ENCODE measurements around the gene TRDMT1. TPM values are rescaled to one million over a fixed set of nuclear protein-coding genes. Genes with fewer than 3 reads are reported as not detected.

TRDMT1 gene
- total RNA-seq, 1 donor from 2014 or later: 9.0 TPM

DNA sequence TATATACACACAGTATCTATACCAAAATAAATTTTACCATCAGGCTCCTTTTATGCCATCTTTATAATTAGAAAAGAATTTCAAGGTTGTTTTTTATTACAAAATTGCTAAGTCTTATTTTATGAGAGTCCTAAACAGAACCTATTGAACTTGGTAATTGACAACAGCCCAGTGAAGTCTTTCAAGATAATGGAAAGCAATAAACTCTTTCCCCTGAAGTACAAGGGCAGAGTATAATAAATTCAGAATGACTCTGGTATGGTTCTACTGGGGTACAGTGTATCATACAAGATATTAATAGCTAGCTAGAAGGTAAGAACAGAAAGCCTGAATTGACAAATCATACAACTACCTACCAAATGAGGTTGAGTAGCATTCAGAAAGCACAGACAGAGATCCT is 45.6 kb downstream of the TRDMT1 start:
- no peak for DNase-seq (ENCODE audit: extremely low spot score, unreplicated experiment)
- Mint-ChIP-seq H3K9me3 (no peaks in the 10 kb centered on the region), H3K27ac (no peak overlapping the region), H3K4me1 (ENCODE audit: unreplicated experiment) (peaks cover 3% of the 10 kb centered on the region), H3K4me3 (no peak overlapping the region), H3K27me3 (no peaks in the 10 kb centered on the region), H3K36me3 (peaks cover 13% of the 10 kb centered on the region)
- TF ChIP-seq, protein P1, sequence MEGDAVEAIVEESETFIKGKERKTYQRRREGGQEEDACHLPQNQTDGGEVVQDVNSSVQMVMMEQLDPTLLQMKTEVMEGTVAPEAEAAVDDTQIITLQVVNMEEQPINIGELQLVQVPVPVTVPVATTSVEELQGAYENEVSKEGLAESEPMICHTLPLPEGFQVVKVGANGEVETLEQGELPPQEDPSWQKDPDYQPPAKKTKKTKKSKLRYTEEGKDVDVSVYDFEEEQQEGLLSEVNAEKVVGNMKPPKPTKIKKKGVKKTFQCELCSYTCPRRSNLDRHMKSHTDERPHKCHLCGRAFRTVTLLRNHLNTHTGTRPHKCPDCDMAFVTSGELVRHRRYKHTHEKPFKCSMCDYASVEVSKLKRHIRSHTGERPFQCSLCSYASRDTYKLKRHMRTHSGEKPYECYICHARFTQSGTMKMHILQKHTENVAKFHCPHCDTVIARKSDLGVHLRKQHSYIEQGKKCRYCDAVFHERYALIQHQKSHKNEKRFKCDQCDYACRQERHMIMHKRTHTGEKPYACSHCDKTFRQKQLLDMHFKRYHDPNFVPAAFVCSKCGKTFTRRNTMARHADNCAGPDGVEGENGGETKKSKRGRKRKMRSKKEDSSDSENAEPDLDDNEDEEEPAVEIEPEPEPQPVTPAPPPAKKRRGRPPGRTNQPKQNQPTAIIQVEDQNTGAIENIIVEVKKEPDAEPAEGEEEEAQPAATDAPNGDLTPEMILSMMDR (conservative IDR thresholded peaks at IDR 0.05): no peak

DNA sequence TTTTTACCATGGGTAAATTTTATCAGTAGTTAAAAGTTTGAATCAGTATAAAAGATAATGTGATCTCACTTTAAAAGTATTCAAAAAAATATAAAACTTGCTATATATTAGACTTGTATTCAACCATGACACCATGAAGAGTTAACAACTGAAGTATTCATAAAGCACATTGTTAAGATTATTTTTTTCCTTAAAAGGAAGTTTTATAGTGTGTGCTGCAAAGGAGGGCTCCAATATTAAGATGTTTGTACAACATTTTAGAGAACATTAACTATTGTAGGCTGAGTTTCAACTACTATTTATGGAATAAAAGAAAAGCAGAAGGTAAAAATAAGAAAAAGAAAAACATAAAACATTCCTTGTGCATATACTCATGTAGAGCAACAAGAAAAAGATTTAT is 47.4 kb downstream of the TRDMT1 start:
- H3K27me3 Mint-ChIP-seq: no peaks in the 10 kb centered on the region
- H3K4me3 Mint-ChIP-seq: no peak overlapping the region
- TF ChIP-seq, protein P1 (conservative IDR thresholded peaks at IDR 0.05): no peak
- no peaks in the 10 kb centered on the region for H3K9me3 Mint-ChIP-seq
- H3K4me1 Mint-ChIP-seq (ENCODE audit: unreplicated experiment): peaks cover 3% of the 10 kb centered on the region
- DNase-seq (ENCODE audit: extremely low spot score, unreplicated experiment): no peak
- peaks cover 18% of the 10 kb centered on the region for H3K36me3 Mint-ChIP-seq
- no peak overlapping the region for H3K27ac Mint-ChIP-seq

DNA sequence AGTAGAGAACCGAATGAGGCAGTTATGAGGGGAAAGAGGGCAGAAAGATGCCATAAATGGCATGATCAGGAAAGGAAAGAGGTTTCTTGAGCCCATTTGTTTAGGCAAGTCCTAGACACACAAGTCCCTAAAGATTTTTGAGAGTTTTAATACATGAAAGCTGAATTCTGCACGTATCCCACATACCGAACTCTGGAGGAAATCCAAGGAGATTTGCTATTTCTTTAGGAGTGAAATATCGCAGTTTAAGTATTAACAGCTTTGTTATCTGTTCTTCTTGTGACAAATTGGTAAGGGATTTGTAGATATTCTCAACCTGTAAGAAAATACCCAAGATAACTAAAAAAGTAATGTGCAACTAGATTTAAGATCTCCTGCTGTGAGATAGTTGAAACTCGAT is 48.2 kb downstream of the TRDMT1 start:
- Mint-ChIP-seq H3K36me3 (peaks cover 18% of the 10 kb centered on the region), H3K27ac (no peak overlapping the region)

DNA sequence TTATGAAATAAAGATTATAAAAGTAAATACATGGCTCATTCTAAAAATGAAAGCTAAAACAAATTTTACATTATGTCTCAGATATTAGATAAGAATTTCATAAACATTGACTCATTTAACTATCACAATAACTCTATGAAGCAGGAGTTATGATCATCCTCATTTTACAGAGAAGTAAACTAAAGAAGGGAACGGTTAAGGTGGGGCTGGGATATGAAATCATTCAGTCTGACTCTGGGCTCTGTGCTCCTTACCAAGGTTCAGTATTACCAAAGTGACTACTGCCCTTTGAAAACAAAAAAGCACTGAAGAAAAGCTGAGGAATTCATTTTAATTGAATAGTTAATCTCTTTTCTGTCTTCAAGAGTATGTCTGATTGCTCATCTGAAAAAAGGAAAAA is 49.8 kb downstream of the TRDMT1 start:
- Mint-ChIP-seq H3K36me3 (peaks cover 18% of the 10 kb centered on the region), H3K4me1 (ENCODE audit: unreplicated experiment) (peaks cover 14% of the 10 kb centered on the region), H3K27ac (no peak overlapping the region), H3K9me3 (no peaks in the 10 kb centered on the region), H3K4me3 (no peak overlapping the region), H3K27me3 (no peaks in the 10 kb centered on the region)
- TF ChIP-seq, protein P1 (conservative IDR thresholded peaks at IDR 0.05): no peak
- DNase-seq (ENCODE audit: extremely low spot score, unreplicated experiment): no peak

More for the DNA sequence above, 48.2 kb downstream of the TRDMT1 start:
- no peak overlapping the region for H3K4me3 Mint-ChIP-seq
- no peak for DNase-seq (ENCODE audit: extremely low spot score, unreplicated experiment)
- H3K27me3 Mint-ChIP-seq: no peaks in the 10 kb centered on the region
- H3K4me1 Mint-ChIP-seq (ENCODE audit: unreplicated experiment): peaks cover 4% of the 10 kb centered on the region
- H3K9me3 Mint-ChIP-seq: no peaks in the 10 kb centered on the region
- TF ChIP-seq, protein P1 (conservative IDR thresholded peaks at IDR 0.05): no peak

DNA sequence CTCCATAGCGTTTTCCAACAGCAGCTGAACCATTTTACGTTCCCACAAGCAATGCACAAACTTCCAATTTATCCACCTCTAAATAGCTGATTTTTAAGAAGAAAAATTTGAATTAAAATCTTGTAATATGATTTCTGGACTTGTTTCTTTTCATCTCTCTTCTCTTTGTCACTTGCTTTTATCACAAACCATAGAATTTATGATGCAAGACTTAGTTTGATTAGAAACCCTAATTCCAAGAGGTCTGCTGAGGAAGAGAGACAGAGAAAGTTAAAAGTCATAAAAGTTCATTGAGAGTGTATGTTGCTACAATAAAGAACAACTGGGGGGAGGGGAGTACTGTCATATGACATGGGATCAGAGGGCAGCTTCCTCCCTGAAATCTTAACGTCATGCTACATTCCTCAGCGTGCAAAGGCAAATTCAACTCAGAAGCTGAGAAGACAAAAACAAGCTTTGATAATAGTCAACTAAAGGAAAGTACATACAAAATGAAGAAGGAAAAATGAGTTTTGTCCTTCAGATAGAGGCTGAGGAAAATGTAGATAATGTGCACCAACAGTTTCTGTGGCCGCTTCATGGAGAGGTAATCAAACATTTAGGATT is 53.5 kb downstream of the TRDMT1 start:
- Mint-ChIP-seq H3K27ac (no peak overlapping the region), H3K4me1 (ENCODE audit: unreplicated experiment) (peaks cover 11% of the 10 kb centered on the region), H3K27me3 (no peaks in the 10 kb centered on the region), H3K36me3 (peaks cover 11% of the 10 kb centered on the region), H3K4me3 (peak overlapping the region; percentile 32), H3K9me3 (no peaks in the 10 kb centered on the region)
- TF ChIP-seq, protein P1 (conservative IDR thresholded peaks at IDR 0.05): no peak
- DNase-seq (ENCODE audit: extremely low spot score, unreplicated experiment): no peak
